OCI-LY1 (cell line): Measurements from ENCODE around the gene FBXW5.

Experiments used
- H2AFZ ChIP-seq: fragments of 200-600 bp; sonication (generic), shearing (Covaris generic); 2 replicates; pipeline ENCODE4 v1.6.0; 2014; ENCODE audit warnings: antibody characterized with exemption, mild to moderate bottlenecking, low read length
- H3F3A ChIP-seq: fragments of 200-600 bp; sonication (generic), shearing (Covaris generic); 2 replicates; pipeline ENCODE4 v1.6.0; 2014; ENCODE audit warnings: mild to moderate bottlenecking, antibody characterized with exemption, low read length, moderate library complexity; ENCODE audit not compliant: insufficient read depth
- H3K27ac ChIP-seq: fragments of 200-600 bp; sonication (generic); 2 replicates; pipeline ENCODE4 v1.5.1; 2014; ENCODE audit warnings: low read length, mixed run types, mild to moderate bottlenecking, low read depth; ENCODE audit not compliant: poor library complexity, severe bottlenecking
- H3K27me3 ChIP-seq: fragments of 200-600 bp; sonication (generic); 2 replicates; pipeline ENCODE4 v1.6.0; 2014; ENCODE audit warnings: antibody characterized with exemption, mild to moderate bottlenecking, low read length, moderate library complexity; ENCODE audit not compliant: insufficient read depth
- H3K36me3 ChIP-seq: fragments of 200-600 bp; sonication (generic); 2 replicates; pipeline ENCODE4 v1.6.1; 2014; ENCODE audit warnings: mild to moderate bottlenecking, antibody characterized with exemption, low read length, moderate library complexity, mixed read lengths; ENCODE audit not compliant: insufficient read depth
- H3K4me1 ChIP-seq: fragments of 200-600 bp; sonication (generic); 2 replicates; pipeline ENCODE4 v1.5.1; 2014; ENCODE audit warnings: mild to moderate bottlenecking, low read length, moderate library complexity; ENCODE audit not compliant: insufficient read depth, severe bottlenecking
- H3K4me2 ChIP-seq: fragments of 200-600 bp; sonication (generic), shearing (Covaris generic); 2 replicates; pipeline ENCODE4 v1.6.1; 2014; ENCODE audit warnings: low read length
- H3K4me3 ChIP-seq: fragments of 200-600 bp; sonication (generic); 2 replicates; pipeline ENCODE4 v1.5.1; 2014; ENCODE audit warnings: low read length, low read depth, mild to moderate bottlenecking, mixed read lengths; ENCODE audit not compliant: poor library complexity, severe bottlenecking
- H3K79me2 ChIP-seq: fragments of 200-600 bp; shearing (Covaris generic); 2 replicates; pipeline ENCODE4 v1.6.1; 2016; ENCODE audit warnings: mixed run types, low read length, mixed read lengths; ENCODE audit not compliant: insufficient read depth
- H3K9ac ChIP-seq: fragments of 200-600 bp; sonication (generic), shearing (Covaris generic); 2 replicates; pipeline ENCODE4 v1.6.1; 2014; ENCODE audit warnings: mild to moderate bottlenecking, low read length, mixed read lengths
- H3K9me2 ChIP-seq: fragments of 200-600 bp; sonication (generic), shearing (Covaris generic); 2 replicates; pipeline ENCODE4 v1.6.1; 2014; ENCODE audit warnings: low read depth, mild to moderate bottlenecking, low read length, mixed read lengths
- H3K9me3 ChIP-seq: fragments of 200-600 bp; shearing (Covaris generic); 2 replicates; pipeline ENCODE4 v1.6.1; 2014; ENCODE audit warnings: low read length, mixed read lengths
- H4K20me1 ChIP-seq: fragments of 200-600 bp; sonication (generic), shearing (Covaris generic); 2 replicates; pipeline ENCODE4 v1.6.0; 2016; ENCODE audit warnings: mild to moderate bottlenecking, low read length; ENCODE audit not compliant: insufficient read depth
- CTCF ChIP-seq: fragments of 200-600 bp; sonication (generic), shearing (Covaris generic); IDR thresholded peaks from 2 replicates; pipeline ENCODE4 v1.5.1; 2017; ENCODE audit warnings: mild to moderate bottlenecking, antibody characterized with exemption, low read length, moderate library complexity, mixed read lengths
- EZH2 ChIP-seq: fragments of 200-600 bp; sonication (generic), shearing (Covaris generic); IDR thresholded peaks from 2 replicates; pipeline ENCODE4 v1.8.0; 2017; ENCODE audit warnings: borderline replicate concordance, mixed run types, mild to moderate bottlenecking, antibody characterized with exemption, low read length, moderate library complexity, mixed read lengths

Gene FBXW5

GRCh38 chr9:136947955-136948510, 3.5 kb upstream of the FBXW5 start:
- Histone ChIP-seq H3K27ac (no peak overlapping the region), H3K79me2 (no peaks in the 10 kb centered on the region), H3K4me3 (no peak overlapping the region), H3K4me1 (peaks cover 25% of the 10 kb centered on the region), H3K9ac (no peak overlapping the region), H3K27me3 (peaks cover 2% of the 10 kb centered on the region; the same call in 1 of the 2 replicates), H3K9me3 (no peaks in the 10 kb centered on the region), H4K20me1 (no peaks in the 10 kb centered on the region), H2AFZ (no peak overlapping the region), H3K36me3 (no peaks in the 10 kb centered on the region), H3K9me2 (no peaks in the 10 kb centered on the region), H3F3A (no peaks in the 10 kb centered on the region), H3K4me2 (no peak overlapping the region)
- TF ChIP-seq EZH2 (no peak), CTCF (peak; percentile 57)

GRCh38 chr9:136947028-136947891, 2.7 kb upstream of the FBXW5 start:
- TF ChIP-seq CTCF (no peak), EZH2 (no peak)
- H3K9ac ChIP-seq = no peak overlapping the region
- H3K4me2 ChIP-seq = no peak overlapping the region
- peaks cover 26% of the 10 kb centered on the region for H3K4me1 ChIP-seq
- H3K9me2 ChIP-seq = no peaks in the 10 kb centered on the region
- no peak overlapping the region for H3K27ac ChIP-seq
- no peaks in the 10 kb centered on the region for H3F3A ChIP-seq
- H4K20me1 ChIP-seq = no peaks in the 10 kb centered on the region
- H3K9me3 ChIP-seq = no peaks in the 10 kb centered on the region
- H2AFZ ChIP-seq = no peak overlapping the region
- no peaks in the 10 kb centered on the region; the same call in 1 of the 2 replicates for H3K27me3 ChIP-seq
- H3K79me2 ChIP-seq = no peaks in the 10 kb centered on the region
- peaks cover 8% of the 10 kb centered on the region for H3K36me3 ChIP-seq
- H3K4me3 ChIP-seq = no peak overlapping the region

- Histone ChIP-seq H3K4me1 (peaks cover 26% of the 10 kb centered on the region), H3K9ac (no peak overlapping the region), H3K4me3 (no peak overlapping the region), H3K27ac (no peak overlapping the region), H3K36me3 (peaks cover 16% of the 10 kb centered on the region), H3K79me2 (no peaks in the 10 kb centered on the region), H3K9me3 (no peaks in the 10 kb centered on the region), H3K4me2 (no peak overlapping the region), H3K27me3 (no peaks in the 10 kb centered on the region; the same call in 1 of the 2 replicates), H3K9me2 (no peaks in the 10 kb centered on the region), H2AFZ (no peak overlapping the region), H4K20me1 (no peaks in the 10 kb centered on the region), H3F3A (no peaks in the 10 kb centered on the region)
- TF ChIP-seq CTCF = no peak
- TF ChIP-seq EZH2 = no peak
Observed at GRCh38 chr9:136946228-136947027, 1.9 kb upstream of the FBXW5 start.
